ENCODE data around the gene MRPS7.
A peak's percentile ranks its signal among the peaks of the same experiment; 100 is the strongest.
"Not testable (repeated sequence)": the region's sequence is repeated elsewhere in the genome, so short reads cannot be mapped to it uniquely, and the experiment has no call there.

The MRPS7 gene

GRCh38 chr17:75244133-75244866 is 17.4 kb upstream of the MRPS7 start:
- no peak for DNase-seq

DNA sequence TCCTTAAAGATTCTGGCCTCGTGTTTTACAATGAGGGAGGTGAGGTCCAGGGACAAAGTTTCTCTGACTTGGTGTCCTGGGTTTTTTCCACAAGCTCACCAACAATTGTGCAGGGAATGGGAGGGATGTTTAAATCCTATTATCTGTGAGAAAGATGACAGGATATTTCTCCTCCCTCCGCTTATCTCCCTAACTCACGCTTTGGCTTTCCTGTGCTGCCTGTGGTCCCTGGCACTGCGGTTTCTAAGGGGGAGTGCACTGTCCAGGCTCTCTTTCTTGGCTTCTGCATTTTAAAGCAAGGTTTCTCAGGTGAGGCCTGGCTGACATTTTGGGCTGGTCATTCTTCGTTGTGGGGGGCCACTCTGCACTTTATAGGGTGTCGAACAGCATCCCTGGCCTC is 16.7 kb upstream of the MRPS7 start:
- no peak for DNase-seq

DNA sequence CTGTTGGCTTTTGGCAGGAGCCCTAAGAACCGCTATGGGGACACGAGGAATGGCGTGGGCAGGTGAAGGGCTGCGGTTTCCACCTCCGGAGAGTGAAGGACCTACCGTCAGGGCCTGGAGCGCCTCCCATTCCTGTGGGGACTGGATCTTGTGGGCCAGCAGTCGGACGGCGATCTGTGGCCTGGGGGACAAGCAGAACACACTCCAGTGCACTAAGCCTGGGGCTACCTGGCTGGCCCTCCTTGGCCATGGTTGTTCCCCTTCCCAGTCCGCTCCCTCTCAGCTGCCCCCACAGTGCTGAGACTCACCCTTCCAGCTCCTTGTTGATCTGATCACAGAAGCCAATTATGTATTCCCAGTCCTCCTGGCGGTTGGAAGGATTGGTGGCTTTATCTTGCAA is 15.3 kb upstream of the MRPS7 start:
- no peak for DNase-seq

DNA sequence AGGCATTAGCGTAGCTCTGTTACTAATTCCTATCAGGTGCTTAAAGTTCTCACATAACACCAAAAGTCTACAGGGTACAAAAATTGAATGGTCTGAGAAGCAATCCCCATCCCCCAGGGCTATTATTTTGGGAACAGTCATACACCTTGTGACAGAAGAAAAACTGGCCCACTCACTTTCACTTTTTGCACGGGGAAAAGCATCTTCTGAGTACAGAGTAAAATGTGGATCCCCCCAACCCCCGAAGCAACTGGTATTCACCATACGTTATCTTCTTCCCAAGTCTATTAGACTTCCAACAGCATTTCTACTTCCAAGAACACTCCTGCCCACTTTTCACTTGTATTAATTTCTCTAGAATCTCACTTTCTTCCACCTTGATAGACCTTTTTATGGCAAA is 12.1 kb upstream of the MRPS7 start:
- no peak for DNase-seq

DNA sequence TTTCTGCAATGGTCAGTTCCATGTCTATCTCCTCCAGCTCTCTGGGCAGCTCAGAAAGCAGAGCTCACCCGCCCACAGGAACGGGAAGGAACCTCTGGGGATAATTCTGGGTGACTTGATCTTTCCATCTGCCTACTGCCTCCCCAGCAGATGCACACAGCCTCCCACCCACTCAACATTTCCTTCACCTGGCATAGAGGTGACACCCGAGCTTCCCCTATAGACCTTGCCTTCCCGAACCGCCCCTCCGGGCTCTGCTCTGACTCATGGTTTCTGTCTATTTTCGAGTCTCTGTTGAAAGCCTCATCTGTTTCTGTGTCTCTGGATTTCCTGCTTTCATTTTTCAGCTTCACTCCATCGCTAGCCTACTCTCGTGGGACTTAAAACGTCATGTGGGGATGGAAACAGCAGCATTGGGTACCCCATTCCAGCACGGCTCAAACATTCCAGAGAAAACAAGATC is 11.6 kb upstream of the MRPS7 start:
- DNase-seq, result peak; percentile 78

DNA sequence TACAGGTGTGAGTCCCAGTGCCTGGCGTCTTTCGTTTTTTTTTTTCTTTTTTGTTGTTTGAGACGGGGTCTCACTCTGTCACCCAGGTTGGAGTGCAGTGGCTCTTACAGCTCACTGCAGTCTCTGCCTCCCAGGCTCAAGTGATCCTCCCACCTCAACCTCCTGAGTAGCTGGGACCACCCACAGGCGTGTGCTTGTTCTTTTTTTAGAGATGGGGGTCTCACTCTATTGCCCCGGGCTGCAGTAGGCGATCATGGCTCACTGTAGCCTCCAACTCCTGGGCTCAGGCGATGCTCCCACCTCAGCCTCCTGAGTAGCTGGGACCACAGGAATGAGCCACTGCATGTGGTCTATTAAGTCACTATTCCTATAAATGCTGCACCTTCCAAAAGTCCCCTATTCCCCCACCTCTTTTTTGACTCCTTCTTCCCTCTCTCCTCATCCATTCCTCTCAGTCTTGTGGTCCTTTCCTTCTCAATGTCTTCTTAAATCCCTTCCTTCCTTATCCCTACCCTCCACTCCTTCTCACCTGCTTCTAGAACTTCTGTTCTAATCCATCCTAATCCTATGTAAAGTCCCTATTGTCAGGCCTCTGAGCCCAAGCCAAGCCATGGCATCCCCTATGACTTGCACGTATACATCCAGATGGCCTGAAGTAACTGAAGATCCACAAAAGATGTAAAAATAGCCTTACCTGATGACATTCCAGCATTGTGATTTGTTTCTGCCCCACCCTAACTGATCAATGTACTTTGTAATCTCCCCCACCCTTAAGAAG is 9.5 kb upstream of the MRPS7 start:
- no peak for DNase-seq

DNA sequence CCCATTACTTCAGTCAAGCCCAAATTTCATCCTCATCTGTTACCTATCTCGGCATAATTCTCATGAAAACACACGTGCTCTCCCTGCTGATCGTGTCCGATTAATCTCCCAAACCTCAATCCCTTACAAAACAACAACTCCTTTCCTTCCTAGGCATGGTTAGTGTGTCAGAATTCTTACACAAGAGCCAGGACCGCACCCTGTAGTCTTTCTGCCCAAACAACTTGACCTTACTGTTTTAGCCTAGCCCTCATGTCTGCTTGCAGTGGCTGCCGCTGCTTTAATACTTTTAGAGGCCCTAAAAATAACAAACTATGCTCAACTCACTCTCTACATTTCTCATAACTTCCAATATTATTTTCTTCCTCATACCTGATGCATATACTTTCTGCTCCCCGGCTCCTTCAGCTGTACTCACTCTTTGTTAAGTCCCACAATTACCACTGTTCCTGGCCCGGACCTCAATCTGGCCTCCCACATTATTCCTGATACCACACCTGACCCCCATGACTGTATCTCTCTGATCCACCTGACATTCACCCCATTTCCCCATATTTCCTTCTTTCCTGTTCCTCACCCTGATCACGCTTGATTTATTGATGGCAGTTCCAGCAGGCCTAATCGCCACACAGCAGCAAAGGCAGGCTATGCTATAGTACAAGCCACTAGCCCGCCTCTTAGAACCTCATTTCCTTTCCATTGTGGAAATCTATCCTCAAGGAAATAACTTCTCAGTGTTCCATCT is 5.6 kb upstream of the MRPS7 start:
- not testable (repeated sequence) for DNase-seq

- not testable (repeated sequence) for DNase-seq
Observed at GRCh38 chr17:75257228-75257627, 4.5 kb upstream of the MRPS7 start.

GRCh38 chr17:75260641-75261335 is 891 bp upstream of the MRPS7 start:
- DNase-seq, result peak; percentile 48

GRCh38 chr17:75262112-75262606 is 480 bp downstream of the MRPS7 start:
- no peak for DNase-seq

GRCh38 chr17:75263055-75263454 is 1.4 kb downstream of the MRPS7 start:
- DNase-seq, result no peak

GRCh38 chr17:75265614-75266315 is 4.1 kb downstream of the MRPS7 start:
- DNase-seq, result no peak

DNA sequence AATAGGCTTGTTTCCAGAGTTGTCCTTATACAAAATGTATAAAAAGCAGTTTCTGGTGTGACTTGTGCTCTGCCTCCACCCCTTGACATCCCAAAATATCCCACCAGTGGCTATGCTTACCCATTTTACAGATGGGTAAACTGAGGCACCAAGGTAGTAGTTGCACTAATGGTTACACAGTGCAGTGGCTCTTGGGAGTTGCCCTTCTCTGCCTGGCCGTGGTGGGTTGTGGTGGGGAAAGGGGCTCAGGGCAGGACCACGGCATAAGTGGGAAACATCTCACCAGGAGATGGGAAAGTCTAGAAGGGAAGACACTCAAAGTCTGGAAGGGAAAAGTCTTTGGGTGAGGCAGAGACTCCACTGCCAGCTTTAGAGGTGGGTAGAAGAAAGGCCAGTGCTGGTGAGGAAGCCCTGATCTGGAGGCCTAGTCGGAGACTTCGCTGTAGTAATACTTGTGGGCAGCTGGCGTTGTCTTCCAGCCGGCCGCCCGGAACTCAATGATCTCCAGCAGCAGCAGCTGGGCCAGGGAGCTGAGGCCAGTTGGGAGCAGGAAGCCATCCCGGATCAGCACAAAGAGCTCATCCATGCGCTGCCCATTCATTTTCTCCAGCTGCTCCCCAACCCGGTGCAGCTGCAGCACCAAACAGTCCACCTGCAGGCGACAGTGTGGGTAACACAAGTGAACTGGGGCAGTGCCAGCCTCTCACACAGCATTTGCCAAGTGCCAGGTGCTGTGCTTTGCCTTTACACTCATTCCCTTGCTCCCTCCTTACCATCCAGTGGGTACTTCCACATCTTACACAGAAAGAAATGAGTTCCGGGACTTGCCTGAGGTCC is 4.9 kb downstream of the MRPS7 start:
- no peak for DNase-seq

DNA sequence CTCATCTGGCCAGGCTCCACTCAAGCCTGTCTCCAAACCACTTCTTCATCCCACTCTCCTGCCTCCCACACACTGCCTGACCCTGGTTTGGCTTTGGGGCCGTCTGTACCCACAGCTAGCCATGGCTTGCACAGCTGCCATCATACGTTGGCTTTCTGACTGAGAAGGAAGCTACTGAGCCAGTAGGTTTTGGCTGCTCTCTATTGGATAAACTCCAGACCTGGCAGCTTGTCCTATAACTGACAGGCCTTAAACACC is 5.4 kb downstream of the MRPS7 start:
- DNase-seq, result no peak

GRCh38 chr17:75267411-75268232 is 5.9 kb downstream of the MRPS7 start:
- no peak for DNase-seq

DNA sequence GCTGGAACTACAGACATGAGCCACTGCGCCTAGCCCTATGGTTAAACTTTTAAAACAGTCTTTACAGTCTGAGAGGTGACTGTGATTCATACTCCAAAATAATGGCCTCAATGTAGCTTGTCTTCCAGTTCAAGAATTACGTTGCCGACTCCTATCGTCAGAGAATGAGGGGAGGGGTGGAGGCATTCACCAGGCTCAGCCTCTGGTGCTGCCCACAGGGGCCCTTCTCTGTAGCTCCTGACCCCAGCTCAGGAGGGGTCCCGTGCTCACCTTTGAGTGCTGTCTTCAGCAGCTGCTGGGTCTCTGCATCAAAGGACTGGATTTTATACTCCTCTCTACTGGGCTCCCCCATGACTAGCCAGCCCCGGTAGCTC is 8.2 kb downstream of the MRPS7 start:
- DNase-seq, result no peak

GRCh38 chr17:75270218-75270965 is 8.7 kb downstream of the MRPS7 start:
- peak; percentile 58 for DNase-seq

- DNase-seq, result no peak
Observed at GRCh38 chr17:75270966-75271232, 9.2 kb downstream of the MRPS7 start, which contains the start of gene MIF4GD. TSS of gene MIF4GD (minus strand) at chr17:75271231. CDS start at chr17:75270195, 1,036 bp downstream.

DNA sequence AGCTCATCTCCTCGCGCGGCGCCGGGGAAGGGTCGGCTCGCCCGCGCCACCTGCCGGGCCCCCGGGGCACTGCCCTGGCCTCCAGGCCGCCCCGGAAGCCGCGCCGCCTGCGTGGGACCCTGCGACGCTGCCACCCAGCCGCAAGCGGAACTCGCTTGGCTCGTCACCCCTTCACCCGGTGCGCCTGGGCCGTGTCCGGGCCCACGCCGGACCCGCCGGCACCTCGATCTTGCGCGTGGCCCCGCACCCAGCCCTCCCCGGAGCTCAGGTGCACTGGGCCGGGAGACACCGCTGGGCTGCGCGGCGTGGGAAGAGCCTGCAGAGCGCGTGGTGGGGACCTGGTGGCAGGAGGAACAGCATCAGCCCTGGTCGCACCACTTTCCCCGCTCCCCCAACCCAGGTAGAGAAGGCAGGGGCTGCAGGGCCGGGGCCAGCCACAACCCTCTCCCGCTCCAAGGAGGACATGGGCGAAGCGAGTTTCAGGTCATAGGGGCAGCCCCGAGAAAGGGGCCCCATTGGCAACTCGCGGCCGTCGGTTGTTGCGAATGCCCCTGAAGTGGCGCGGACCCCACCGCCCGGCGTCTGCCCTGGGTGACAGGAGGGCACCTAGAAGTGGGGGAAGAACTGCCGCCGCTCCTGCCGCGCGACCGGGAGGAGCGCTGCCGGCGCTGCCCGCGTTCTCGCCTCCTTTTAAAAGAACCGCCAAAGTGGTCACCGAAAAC is 9.7 kb downstream of the MRPS7 start:
- peak; percentile 89 for DNase-seq

Data from stimulated activated CD4-positive, alpha-beta T cell treated with anti-CD3 and anti-CD28 coated beads, Interleukin-12 subunit alpha, Interleukin-12 subunit beta, amount 100 ng/mL, for 4 hours (primary cell).